Measurements from ENCODE around the gene PRSS2.
"Not testable (repeated sequence)": the region's sequence is repeated elsewhere in the genome, so short reads cannot be mapped to it uniquely, and the experiment has no call there.

Gene PRSS2

DNA sequence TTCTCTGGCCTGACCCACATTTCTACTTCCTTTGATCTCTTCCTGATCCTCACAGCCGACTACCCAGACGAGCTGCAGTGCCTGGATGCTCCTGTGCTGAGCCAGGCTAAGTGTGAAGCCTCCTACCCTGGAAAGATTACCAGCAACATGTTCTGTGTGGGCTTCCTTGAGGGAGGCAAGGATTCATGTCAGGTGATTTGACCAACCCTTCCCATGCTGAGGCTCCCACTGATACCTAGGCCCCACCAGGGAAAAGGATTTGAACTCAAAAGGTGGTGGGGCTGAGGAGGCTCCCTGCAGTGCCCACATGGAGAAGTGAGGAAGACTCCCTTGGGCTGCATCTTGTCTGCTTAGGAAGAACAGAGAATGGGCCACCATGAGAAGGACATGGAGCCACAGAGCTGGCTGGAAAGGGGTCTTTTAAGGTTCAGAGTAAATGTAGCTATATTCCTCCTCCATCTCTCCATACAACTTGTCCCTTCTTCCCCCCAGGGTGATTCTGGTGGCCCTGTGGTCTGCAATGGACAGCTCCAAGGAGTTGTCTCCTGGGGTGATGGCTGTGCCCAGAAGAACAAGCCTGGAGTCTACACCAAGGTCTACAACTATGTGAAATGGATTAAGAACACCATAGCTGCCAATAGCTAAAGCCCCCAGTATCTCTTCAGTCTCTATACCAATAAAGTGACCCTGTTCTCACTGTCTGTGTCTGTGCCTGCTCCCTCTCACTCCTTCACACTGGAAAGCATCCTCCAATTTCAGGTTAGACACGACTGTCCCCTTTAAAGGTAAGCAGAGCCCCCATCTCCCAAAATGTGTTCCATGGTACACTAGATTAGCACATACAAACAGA is 18.2 kb upstream of the PRSS2 start:
- DNase-seq = no peak
- TF ChIP-seq GATA1 (IDR thresholded peaks at IDR 0.05; ENCODE audit: low read depth, low read length) = no peak
- TF ChIP-seq POLR2A (IDR thresholded peaks at IDR 0.05; ENCODE audit: low read length) = no peak

DNA sequence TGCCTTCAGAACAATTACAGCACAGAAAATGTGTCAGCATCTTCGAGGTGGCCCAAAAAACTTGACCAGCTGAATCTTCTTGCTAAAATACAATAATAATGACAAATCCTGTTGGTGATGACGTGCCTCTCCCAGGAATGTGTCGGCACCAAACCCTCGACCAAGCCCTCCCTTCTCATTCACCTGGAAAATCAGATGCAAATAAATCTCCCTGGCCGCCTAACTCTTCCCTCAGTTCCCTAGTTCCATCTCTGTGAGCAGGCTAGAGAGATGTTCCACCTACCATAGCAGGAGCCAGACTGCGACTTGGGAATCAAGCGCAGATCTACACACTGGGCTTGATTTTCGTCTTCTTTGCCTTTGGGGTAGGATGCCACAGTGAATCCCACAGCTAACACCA is 17.4 kb upstream of the PRSS2 start:
- no peak for TF ChIP-seq GATA1 (IDR thresholded peaks at IDR 0.05; ENCODE audit: low read depth, low read length)
- no peak for TF ChIP-seq POLR2A (IDR thresholded peaks at IDR 0.05; ENCODE audit: low read length)
- DNase-seq = no peak

DNA sequence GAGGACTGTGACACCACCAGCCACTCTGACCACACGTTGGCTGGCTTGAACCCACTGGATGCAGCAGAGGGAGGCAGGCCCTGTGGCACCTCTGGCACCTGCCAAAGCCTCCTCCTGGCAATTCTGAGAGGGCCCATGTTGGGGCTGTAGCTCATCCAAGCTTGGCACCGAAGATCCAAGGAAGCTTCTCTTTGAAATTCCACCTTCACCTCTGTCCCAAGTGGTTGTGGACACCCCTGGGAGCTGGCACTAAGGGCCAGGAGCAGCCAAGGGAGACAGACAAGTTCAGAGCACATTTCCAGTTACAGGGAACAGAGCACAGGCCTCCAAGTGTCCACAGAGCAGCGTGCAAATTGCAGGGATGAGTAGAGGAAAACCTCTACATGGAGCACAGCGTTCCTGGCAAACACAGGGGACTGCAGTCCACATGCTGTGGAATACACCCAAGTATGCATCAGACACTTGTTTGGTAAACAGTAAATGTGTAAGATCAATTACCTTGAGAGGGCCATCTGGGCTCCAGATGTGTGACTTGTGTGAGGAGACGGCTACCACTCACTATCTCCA is 16.8 kb upstream of the PRSS2 start:
- DNase-seq = not testable (repeated sequence)

DNA sequence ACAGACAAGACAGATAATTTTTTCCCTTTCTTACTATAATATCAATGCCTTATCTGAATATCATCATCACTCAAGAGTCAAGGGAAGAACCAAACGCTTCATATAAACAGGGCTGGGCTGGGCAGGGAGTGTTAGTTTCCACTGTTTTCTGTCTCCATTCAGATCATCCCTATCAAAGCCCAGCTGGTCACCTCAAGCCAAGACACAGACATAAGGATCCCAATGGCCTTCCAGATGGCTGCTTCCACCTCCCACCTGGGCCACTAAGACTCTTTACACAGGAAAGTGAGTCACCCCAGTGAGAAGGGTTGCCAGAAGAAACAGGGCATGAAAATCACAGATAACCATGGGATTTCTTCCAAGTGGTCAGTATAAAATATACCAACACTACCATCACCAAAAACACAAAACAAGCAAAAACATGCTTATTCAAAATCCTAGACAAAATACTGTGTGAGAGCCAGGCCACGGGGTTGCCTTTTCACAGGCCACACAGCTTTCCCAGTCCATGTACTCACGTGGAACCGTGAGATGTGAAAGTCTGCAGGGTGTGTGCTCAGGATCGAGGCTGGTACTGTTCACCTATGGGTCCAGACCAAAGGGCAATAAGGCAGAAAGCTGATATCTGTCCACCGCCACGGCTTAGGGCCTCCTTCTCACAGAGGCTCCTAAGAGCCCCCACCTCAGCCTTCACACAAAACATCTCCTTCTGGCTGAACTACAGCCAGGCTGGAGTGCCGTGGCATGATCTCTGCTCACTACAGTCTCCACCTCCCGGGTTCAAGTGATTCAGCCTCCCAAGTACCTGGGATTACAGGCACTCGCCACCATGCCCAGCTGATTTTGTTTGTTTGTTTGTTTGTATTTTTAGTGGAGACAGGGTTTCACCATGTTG is 15.8 kb upstream of the PRSS2 start:
- no peak for DNase-seq
- TF ChIP-seq GATA1 (IDR thresholded peaks at IDR 0.05; ENCODE audit: low read depth, low read length) (no peak), POLR2A (IDR thresholded peaks at IDR 0.05; ENCODE audit: low read length) (no peak)

DNA sequence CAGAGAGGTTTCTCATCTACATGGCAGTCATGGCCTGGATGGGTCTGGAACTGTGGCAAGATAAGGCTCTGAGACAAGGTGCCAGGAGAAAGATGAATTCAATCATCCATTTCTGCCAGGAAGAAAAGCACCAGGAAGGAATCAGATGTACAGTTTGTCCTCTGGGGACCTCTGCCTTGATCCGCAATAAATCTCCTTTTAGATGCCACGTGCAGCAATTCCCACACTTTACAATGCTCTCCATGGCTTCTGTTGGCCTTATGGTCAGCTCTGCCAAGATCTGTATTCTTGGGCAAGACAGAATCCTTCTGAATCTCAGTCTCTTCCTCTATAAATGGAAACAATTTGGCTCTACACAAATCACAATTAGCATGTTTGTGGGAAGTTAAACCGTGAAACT is 12.5 kb upstream of the PRSS2 start:
- not testable (repeated sequence) for DNase-seq

DNA sequence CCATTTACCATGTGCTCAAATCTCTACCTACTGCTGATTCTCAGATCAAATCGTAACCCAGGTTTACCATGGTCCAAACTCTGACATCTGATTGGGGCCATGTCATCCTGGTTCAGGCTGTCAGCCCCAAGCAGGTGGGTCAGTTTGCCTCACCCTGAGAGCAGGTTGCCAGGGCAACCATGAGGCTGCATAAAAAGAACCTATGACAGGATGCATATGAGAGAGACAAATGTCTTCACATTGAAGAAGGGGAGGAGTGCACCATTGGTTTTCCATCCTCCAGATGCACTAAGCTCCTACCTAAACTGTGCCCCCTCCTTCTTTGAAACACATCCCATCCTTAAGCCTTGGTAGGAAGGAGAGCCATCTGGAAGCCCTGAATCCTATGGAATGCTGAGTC is 11.3 kb upstream of the PRSS2 start:
- no peak for TF ChIP-seq POLR2A (IDR thresholded peaks at IDR 0.05; ENCODE audit: low read length)
- DNase-seq = no peak

DNA sequence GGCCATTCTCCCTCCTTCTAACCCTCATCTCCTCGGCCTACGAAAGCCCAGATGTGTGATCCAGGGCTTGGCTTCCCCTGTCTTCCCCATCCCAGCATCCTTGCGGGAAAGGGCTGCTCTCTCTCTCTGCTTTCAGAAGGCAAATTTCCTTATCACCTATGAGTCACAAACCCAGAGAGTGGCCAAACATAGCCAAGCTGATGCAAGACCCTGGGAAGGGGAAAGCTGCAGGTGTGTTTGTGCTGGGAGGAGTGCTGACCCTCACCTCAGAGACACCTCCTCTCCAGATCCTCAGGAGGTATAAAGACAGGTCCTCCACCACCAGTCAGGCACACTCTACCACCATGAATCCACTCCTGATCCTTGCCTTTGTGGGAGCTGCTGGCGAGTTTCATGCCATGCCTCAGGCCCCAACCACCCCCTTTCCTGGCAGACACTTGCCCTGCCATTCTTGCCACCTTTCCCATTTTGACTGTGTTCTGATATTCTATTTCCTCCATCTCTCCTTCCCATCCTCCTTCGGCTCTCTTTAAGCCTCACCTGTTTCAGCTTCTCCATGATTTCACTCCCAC is 10.6 kb upstream of the PRSS2 start:
- no peak for TF ChIP-seq GATA1 (IDR thresholded peaks at IDR 0.05; ENCODE audit: low read depth, low read length)
- TF ChIP-seq POLR2A (IDR thresholded peaks at IDR 0.05; ENCODE audit: low read length) = no peak
- no peak for DNase-seq

DNA sequence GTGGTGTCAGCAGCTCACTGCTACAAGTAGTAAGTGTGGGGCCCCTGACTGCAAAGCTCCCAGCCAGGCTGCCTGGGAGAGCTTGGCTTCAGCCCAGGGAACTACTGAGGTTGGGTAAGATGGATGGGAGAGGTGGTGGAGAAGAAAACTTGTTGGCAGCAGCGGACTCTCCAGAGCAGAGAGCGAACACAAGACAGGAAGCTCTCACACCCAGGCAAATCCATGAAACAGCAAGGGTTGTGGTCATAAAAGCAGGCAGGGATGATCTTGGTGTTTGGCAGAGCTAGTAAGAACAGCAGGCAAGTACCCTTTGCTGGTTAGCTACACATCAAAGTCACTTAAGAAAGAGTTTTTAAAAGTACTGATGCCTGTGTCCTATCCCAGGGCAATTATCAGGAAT is 9.2 kb upstream of the PRSS2 start:
- not testable (repeated sequence) for DNase-seq

DNA sequence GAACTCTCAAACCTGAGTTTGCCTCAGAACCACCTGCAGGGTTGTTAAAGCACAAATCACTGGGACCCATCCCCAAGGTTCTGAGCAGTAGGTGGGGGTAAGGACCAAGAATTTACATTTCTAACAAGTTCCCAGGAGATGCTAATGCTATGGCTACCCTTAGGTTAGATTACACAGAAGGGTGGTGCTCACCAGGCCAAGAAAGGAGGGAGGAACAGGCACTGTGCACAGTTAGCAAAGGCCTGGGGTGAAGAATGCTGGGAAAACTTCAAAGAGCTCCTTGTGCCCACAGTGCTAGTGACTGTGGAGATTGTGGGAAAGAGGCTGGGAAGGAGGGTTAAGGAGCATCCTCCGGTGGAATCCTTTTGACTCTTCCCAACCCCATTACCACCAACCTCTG is 8.7 kb upstream of the PRSS2 start:
- DNase-seq = no peak
- TF ChIP-seq POLR2A (IDR thresholded peaks at IDR 0.05; ENCODE audit: low read length) = no peak
- no peak for TF ChIP-seq GATA1 (IDR thresholded peaks at IDR 0.05; ENCODE audit: low read depth, low read length)

DNA sequence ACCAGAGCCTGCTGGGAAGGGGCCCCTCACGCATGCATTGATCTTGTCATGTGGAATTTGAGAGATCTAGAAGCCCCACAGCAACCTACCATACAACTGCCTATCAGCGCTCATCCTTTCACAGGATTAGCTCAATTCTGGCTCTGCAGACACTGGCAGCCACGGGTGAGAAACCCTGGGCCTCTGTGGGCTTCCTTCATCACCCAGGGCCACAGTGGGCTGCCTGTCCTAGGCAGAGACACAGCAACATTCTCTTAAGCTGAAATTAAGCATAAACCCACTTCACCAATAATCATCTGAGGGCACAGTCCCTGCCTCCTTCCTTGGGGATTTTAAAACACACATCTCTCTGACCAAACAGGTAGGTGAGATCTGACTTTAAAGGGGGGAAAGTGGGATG is 3.3 kb upstream of the PRSS2 start:
- no peak for DNase-seq
- no peak for TF ChIP-seq GATA1 (IDR thresholded peaks at IDR 0.05; ENCODE audit: low read depth, low read length)
- TF ChIP-seq POLR2A (IDR thresholded peaks at IDR 0.05; ENCODE audit: low read length) = no peak

DNA sequence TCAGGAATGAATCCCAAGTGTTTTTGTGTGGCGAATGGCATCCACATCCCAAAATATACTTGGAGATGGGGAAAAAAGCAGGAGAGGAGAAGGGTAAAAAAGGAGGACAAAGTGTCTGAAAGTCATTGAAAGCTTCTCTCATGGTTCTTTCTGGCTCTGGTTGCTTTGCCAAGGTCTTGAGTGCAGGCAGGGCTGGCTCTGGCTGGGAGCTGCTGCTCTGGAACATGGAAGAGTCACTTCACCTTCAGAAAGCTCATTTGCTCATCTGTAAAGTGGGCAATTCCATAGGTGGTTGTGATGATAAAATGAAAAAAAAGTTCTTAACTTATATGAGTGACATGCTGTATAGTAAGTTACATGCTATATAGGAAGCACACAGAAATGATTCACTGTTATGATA is 2.9 kb upstream of the PRSS2 start:
- no peak for TF ChIP-seq GATA1 (IDR thresholded peaks at IDR 0.05; ENCODE audit: low read depth, low read length)
- no peak for TF ChIP-seq POLR2A (IDR thresholded peaks at IDR 0.05; ENCODE audit: low read length)
- no peak for DNase-seq

DNA sequence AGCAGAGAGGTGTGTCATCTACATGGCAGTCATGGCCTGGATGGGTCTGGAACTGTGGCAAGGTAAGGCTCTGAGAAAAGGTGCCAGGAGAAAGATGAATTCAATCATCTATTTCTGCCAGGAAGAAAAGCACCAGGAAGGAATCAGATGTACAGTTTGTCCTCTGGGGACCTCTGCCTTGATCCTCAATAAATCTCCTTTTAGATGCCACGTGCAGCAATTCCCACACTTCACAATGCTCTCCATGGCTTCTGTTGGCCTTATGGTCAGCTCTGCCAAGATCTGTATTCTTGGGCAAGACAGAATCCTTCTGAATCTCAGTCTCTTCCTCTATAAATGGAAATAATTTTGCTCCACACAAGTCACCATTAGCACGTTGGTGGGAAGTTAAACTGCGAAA is 1.9 kb upstream of the PRSS2 start:
- not testable (repeated sequence) for DNase-seq

DNA sequence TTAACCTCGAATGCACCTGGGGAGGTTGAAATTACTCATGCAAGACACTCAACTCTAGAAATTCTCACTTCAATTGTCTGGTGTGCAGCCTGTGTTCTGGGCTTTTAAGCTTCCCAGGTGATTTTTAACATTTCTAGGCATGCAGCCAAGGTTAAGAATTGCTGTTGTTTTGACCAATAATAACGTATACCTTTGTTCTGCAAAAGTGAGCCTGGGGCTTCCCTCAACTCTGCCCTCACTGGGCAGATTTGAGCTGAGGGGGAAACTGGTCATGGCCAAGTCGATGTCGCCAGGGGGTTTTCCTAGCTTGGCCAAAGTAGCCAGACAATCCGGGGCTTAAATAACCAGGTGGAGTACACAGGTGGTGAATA is 568 bp downstream of the PRSS2 start:
- no peak for TF ChIP-seq GATA1 (IDR thresholded peaks at IDR 0.05; ENCODE audit: low read depth, low read length)
- no peak for TF ChIP-seq POLR2A (IDR thresholded peaks at IDR 0.05; ENCODE audit: low read length)
- DNase-seq = no peak

DNA sequence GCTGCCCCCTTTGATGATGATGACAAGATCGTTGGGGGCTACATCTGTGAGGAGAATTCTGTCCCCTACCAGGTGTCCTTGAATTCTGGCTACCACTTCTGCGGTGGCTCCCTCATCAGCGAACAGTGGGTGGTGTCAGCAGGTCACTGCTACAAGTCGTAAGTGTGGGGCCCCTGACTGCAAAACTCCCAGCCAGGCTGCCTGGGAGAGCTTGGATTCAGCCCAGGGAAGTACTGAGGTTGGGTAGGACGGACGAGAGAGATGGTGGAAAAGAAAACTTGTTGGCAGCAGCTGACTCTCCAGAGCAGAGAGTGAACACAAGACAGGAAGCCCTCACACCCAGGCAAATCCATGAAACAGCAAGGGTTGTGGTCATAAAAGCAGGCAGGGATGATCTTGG is 1.3 kb downstream of the PRSS2 start:
- no peak for TF ChIP-seq GATA1 (IDR thresholded peaks at IDR 0.05; ENCODE audit: low read depth, low read length)
- TF ChIP-seq POLR2A (IDR thresholded peaks at IDR 0.05; ENCODE audit: low read length) = no peak
- no peak for DNase-seq

DNA sequence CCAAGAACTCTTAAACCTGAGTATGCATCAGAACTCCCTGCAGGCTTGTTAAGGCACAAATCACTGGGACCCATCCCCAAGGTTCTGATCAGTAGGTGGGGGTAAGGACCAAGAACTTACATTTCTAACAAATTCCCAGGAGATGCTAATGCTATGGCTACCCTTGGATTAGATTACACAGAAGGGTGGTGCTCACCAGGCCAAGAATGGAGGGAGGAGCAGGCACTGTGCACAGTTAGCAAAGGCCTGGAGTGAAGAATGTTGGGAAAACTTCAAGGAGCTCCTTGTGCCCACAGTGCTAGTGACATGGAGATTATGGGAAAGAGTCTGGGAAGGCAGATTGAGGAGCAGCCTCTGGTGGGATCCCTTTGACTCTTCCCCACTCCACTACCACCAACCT is 1.9 kb downstream of the PRSS2 start:
- no peak for DNase-seq
- TF ChIP-seq GATA1 (IDR thresholded peaks at IDR 0.05; ENCODE audit: low read depth, low read length) (no peak), POLR2A (IDR thresholded peaks at IDR 0.05; ENCODE audit: low read length) (no peak)

Measured in erythroblast (primary cell).